GM19238 (cell line): ENCODE data around the gene OXER1.

ENCODE experiments used
- DNase-seq: peaks from one replicate; pipeline ENCODE4 v3.0.0; 2011; ENCODE audit warnings: low spot score; ENCODE audit not compliant: insufficient read length

OXER1 gene

DNA sequence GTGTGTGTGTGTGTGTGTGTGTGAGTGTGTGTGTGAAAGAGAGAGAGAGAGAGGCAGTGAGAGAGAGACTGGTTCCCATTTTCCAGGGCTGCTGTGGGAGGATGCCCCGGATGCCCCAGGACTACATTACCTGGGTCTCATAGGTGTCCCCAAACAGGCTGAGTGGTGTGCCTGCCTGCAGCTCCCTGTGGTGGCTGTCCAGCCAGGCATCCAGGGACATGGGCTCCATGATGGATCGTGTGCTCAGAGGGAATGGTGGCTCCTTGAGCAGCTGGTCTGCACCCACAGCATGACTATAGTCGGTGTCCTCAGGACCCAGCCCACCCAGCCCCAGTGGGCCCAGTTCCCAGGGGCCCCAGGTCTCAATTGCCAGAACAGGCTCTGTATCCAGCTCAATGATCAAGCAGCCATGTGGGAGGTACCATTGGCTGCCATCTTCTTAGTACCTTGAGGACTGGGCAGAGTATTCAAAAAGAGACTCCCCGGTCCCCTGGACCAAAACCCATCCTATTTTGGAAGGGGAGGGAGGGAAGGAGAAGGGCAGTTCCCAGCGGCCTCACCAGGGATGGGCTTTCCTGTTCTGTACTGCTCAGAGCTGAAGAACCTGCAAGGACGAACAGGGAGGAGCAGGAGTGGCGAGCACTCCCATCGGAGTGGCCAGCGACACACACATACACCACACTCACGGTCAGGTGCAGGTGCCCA is 5.8 kb upstream of the OXER1 start:
- no peak for DNase-seq

DNA sequence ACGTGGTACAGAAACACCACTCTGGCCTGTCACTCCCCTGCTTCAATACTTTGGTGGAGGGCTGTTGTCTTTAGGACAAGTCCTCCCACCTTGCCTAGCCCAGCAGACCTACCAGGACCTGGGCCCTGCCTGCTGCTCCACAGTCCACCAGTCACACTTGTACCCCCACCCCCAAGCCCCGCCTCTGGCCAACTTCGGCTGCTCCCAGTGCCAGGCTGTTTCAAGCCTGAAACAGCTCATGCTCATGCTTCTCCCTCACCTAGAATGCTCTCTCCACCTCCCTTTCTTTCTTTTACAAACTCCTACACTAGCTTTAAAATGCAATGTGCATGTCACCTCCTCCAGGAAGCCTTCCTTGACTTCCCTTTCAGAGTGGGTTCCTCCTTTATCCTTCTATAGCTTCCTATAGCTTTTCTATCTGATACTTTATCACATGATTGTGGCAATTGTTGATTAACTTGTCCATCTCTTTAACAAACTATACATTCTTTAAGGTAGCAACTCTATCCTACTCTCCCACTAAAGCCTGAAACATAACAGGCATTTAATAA is 4.8 kb upstream of the OXER1 start:
- DNase-seq, result no peak

DNA sequence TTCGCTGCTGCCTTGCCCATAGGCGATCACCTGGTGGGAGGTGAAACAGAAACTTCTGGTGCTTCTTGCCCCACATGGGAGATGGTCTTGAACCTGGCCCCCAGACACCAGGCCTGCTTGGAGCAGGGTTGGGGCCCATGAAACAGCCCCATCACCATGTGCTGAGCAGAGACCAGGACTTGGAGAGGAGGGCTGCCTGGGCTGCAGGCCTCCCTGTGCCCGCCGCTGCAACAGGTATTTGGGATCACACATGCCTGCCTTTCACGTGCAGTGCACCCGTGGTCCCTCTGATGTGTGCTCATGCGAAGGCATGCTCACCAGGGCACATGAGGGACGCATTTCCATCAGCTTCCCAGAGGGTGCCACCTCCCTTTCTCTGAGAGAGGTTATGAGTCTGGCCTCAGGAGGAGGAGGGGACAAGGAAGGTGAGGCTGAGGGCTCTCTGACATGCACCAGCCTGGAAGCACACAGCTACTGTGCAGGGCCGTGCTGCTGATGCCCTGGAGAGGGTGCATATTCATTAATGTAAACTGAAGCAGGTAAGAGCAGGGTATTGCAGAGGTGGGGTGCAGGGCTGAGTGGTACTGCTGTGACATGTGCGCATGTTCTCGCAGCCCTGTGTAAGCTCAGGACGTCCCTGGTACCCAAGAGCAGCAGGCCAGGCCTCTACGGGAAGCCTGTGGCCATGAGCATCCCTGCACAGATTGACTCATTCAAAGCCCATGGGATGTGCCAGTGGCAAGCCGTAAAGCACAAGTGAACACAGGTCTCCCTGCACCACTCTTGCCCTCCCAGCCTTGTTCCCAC is 4.2 kb upstream of the OXER1 start:
- DNase-seq, result no peak

DNA sequence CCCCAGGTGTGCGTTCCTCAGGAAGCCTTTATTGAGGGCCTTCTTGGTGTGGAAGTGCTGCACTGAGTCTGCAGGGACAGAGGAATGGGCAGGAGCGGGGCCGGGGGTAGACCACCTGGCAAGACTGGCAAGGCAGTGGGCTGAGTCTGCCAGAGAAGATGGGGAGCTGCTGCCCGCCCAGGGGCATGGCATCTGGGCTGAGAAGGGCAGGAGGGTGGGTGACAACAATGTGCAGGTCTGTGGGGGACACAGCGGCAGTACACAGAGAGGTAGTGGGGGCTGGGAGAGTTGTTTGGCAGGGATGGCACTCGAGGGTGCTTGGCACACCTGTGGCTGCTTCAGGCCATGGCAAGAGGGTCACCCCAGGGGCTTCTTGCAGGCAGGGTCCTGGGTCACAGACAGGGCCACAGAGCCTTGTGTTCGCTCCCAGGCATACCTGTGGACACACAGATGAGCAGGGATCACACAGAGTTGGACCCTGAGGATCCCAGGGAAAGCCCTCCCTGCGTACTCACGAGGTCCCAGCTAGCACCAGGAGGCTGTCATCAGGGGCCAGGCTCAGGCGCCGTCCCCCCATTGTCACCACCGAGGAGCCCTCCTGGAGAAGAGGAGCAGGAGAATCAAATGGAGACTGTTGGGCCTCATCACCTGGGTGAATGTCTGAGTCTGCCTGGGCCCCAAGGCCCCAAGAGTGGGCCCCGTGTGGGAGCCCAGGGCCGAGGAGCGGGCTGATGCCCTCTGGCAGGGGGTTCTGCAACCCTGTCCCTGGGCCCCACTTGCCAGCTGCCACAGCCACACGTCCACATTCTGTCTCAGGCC is 3.4 kb upstream of the OXER1 start:
- no peak for DNase-seq

DNA sequence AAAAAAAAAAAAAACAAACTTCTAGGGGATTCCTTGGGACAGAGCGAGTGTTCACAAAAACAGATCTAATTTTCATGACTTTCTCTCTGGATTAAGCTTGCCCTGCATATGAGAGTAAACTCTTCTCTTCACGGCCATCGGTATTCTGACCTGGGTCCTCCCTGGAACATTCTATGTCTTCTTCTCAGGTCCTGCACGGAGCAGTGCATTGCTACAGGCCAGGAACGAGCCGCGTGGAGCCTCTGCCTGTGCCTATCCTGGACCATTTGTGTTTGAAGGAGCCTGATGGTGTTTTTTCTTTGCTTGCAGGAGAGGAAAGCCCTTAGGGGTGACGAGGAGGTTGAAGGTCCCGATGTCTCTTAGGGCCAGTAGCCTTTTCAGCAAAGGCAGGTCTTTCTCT is 1.8 kb upstream of the OXER1 start:
- DNase-seq, result no peak

DNA sequence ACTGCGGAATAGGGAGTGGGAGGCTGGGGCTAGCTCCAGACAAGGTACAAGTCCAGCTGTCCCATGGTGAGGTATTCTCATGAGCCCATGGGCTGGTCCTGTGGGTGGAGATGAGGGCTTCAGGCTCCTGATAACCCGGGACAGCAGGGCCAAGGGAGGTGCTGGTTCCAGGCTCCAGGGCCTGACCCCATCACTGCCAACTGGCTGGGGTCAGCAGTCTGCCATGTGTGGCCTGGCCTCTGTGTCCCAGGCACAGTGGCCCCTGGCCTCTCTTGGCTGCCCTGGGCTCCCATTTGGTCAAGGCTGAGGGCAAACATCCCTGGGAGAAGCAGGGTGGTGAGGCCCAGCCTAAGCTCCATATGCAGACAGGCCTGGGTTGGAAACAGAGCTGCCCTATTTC is 966 bp upstream of the OXER1 start:
- DNase-seq, result no peak

DNA sequence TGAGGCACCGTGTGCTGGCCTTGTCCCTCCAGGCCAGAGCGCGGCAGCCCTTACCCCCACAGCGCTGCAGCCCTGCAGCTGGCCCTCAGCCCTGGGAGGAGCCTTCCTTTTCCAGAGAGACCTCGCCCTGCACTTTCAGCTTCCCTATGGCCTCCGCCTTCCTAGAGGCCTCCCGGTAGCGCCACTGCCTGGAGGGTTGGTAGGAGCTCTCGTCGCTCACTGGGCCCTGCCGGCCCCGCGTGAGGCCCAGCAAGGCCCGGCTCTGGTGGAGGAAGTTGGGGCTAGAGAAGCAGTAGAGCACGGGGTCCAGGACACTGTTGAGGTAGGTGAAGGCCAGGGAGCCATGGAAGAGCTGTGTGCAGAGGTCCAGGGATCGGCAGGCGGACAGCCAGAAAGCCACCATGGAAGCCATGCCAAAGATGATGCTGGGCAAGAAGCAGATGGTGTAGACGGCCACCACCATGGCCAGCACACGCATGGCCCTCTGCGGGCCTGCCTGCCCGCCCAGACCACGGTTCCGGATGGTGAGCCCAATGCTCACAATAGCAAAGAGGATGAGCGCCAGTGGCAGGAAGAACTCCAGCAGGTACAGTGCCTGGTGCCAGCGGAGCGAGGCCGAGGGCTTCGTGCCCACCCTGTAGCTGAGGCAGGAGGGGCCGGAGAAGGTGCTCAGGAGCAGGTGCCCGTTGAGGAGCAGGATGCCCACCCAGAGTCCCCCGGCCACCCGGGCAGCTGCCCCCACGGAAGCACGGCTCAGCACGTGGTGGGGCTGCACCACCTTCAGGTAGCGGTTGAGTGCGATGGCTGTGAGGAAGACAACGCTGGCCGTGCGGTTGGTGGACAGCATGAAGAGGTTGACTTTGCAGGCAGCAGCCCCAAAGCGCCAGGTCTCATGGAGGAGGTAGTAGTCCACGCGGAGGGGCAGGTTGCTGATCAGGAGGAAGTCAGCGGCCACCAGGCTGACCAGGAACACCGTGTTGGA is 821 bp downstream of the OXER1 start:
- DNase-seq, result no peak

DNA sequence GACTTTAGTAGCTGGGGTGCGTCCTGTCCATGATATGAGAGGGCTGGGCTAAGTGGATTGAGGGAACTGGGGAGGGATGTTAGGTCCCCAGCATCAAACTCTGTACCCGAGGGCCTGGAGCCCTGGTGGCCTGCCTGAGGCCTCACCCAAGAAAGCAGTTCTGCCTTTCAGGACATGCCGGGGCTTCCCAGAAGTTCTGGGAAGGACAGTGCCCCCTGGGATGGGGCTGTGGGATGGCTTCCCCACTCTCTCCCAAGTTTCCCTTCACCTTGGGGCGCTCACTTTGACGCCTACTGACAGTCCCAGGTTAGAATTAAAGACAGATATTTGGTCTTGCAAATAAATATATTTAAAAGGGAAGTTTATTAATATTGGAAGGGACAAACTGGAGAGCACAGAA is 1.8 kb downstream of the OXER1 start:
- DNase-seq, result no peak

DNA sequence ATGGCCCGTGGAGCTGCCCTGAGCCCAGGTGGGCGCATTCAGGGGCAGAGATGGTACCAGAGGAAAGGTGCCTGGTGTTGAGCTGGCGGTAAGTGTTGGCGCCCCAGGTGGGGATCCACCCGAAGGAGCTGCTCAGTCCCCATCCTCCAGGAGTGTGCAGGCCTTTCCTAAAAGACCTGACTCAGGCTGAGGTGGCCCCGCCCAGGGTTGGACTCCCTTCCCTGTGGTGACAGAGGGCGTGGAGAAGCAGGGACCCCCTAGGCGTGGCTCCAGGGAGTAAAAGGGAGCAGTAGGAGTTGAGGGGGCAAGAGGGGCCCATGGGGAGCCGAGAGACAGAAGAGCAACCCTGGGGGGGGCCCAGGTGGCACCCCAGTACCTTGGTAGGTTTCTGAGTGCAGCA is 2.4 kb downstream of the OXER1 start:
- DNase-seq, result no peak

DNA sequence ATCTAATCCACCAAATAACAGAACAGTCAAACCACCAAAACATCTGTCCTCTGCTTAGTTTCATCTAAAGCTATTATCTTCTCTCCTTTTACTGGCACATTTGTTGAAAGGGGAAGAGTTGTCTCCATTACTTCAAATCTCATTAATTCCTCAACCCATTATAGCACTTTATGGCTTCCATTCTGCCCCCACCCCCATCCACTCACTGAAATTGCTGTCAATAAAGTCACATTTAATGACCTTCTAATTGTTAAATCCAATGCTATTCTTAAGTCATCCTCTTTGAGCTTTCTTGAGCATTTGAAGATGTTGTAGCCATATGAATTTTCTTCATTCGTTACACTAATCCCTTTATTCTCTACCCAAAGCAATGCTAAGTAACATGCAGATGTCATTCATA is 5.2 kb downstream of the OXER1 start:
- DNase-seq, result no peak

DNA sequence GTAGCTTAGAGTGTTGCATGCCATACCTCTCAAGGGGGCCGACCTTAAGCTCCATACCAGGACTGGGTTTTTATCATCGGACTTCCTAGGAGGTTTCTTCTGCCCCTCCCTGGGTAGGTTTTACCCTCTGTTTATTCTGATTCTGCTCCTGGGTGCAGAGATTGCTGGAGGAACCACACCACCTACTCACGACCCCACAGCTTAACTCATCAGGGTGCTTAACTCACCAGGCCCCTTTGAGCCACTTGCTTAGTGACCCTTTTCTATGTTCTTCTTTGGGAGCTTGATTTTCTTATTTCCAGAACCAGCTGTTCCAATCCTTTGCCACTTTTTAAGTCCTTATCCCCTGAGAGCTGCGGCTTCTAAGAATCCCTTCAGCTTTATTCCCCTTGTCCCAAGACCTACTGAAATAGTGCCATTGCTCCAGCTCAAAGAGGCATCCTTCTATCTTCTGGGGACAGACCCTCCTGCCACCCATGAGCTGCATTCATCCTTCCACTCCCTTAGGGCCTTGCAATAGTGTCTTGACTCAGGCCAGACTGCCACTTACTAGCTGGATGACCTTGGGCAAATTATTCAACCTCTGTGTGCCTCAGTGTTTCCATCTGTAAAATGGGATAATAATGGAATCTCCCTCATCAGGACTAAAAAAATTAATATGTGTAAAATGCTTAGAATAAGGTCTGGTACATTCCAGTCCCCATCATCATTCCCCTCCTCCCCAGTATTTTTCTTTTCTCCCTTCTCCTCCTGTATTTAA is 5.8 kb downstream of the OXER1 start:
- DNase-seq, result no peak

DNA sequence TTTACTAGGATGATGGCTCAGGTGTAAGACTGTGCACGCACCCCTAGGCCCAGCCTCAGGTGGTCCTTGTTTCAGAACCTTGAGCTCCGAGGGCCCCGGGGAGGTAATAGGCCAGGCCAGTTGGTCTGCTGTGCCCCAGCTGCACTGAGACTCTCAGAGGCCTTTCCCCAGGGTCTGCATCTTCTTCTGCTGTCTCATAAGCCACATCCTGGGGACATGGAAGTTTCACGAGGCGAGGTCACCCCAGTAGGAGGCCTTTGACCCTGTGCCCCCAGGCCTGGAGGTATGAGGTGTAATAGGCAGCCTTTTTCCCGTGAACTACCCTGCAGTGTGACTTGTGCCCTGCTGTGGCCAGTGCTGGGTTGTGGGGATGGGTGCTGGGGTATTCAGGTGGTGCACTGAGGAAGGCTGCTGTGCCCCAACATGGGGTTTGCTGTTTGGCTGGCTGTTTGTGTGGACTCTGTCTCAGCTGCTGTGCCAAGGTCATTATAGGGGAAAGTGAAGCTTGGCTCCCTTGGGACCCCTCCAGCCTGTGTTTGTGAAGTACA is 6.9 kb downstream of the OXER1 start:
- DNase-seq, result no peak

DNA sequence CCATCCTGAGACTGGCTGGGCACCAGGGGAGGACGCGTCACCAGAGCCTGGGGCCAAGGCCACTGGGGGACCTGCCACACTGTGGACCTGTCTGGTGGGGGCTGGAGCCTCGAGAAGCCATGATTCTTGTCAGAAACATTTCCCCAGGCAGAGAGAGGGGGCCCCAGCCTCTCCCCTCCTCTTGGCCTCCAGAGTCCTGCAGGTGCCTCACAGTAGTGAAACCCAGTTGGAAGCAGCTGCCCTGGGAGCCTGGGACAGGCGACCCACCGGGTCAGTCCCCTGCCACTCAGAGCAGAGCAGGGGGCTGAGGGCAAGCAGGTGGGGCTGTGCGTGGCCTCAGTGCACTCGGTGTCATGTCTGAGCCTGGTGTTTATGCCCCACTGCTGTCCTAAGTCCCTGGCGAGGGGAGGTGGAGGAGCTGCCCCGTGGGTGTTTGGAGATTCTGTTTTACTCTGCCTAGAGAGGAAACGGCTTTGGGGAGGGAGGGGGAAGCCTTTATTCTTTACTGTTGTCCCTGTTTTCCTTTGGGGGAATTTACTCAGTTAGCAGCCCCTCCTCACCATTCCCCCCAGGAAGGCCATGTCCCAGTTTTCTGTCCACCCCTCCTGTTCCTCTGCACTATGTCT is 7.7 kb downstream of the OXER1 start:
- DNase-seq, result no peak

DNA sequence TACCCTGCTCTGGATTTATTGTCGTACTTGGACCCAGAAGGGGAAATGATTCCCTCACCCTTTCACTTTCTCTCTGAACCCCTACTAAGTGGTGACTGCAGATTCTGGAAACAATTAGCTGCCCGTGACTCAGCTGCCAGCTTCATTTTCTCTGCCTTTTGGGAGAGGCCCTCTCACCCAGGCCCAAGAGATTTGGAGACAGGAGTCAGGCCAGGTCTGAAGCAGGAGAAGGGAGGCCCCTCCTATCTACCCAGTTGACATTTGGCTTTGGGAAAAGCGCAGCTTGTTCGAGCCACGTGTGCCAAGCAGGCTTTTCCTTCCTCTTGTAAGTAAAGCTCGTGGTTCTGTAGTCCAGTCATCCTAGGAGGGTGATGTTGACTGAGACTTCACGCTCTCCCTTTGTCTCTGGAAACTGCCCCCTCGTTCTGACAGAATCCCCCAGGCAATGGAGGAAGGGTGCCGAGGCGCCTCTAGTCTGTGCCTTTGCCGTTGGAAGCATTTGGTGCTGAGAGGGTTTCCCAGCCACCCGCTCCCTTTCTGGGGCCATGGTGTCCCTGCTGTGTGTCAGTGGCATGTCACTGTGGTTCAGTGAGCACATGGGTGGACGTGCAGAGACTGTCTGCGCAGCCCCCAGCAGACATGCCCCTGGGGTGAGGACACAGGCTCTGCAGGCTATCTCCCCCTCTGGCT is 8.6 kb downstream of the OXER1 start:
- no peak for DNase-seq

DNA sequence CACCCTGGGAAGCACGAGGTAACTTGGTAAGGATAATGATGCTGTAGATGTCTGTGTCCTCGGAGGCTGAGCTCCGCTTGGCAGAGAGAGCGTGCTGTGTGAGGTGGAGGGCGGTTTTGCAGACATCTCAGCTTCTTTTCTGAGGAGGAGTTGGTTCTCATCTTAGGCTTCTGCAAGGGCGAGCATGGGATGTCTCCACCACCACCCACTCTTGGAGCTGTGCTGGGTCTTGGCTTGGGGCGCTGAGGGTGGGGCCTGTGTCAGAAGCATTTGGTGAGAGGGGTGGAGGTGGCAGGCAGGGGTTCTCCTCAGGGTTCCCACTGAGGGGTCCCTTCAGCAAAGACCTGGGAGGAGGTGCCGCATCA is 9.2 kb downstream of the OXER1 start:
- no peak for DNase-seq

DNA sequence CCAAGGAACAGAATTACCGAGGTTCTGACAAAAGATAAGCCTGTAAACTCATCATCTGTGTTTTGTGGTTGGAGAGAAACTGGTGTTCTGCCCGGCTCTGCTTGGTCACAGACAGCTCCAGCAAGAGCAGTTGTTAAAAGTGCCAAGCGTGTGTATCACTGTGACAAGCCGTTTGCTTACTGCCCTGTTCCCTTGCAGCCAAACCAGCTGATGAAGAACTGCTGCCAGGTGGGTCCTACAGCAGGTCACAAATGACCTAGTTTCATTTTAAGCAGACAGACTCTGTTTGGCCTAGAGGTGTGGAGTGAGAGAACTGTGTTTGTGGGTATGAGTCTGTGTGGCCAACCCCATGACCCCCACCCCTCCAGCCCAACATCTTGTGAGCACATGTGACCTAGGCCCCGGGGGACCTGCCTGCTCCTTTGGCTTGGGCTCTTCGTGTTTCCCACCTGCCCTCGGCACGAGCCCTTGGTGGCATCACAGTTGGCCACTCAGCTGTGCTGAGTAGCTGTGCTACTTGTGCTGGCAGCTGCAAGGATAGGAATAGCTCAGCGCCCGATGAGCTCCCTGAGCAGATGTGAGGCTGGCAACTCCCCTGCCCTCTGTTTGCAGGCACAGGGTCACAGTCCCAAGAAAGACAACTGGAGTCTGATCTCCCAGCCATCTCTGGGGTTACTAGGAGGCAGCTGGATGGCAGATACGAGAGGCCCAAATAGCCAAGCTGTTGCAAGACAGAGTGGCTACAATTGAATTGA is 9.7 kb downstream of the OXER1 start:
- no peak for DNase-seq

DNA sequence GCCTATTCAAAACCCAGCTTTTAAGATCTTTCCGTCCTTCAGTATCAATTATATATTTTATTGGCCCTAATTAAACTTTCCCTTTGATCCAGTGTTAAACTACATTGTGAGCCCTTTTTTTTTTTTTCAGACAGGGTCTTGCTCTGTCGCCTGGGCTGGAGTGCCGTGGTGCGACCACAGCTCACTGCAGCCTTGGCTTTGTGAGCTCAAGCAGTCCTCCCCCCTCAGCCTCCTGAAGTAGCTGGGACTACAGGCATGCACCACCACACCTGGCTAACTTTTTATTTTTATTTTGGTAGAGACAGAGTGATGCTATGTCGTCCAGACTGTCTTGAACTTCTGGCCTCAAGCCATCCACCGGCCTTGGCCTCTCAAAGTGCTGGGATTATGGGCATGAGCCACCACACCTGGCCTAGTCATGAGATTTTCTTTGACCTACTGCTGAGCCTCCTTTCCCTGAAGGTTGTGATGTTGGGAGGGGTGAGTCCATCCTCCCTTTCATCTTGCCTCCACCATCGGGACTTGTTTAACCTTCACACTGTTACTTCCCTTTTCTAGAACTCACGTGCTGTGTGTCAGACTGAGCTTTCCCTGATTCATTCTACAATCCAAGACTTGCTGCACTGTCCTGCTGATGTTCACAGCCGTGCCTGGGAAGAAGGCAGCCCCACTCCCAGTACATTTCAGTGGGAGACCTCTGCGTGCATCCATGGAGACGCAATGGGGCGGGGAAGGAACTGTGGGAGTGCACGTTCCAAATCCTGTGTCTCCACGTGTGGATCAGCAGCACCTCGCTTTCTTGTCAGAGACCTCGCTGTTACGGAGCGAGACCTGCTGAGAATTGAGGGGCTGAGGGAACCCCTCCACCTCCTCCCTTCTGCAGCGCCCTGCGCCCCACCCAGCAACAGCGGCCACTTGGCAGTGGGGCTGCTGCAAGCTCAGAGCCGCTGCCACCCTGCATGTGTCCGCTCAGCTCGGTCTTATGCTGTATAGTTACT is 10.8 kb downstream of the OXER1 start:
- DNase-seq, result no peak
